ENCODE results near the gene TP53TG5.
A peak's percentile ranks its signal among the peaks of the same experiment; 100 is the strongest.

The TP53TG5 gene

GRCh38 chr20:45405571-45406259 lies 27.6 kb upstream of the TP53TG5 start:
- no peak for DNase-seq (ENCODE audit: low read depth in 2 of 2)

- DNase-seq (ENCODE audit: low read depth in 2 of 2): no peak
These were observed 26.3 kb upstream of the TP53TG5 start for GRCh38 chr20:45404438-45404837.

- no peak for DNase-seq (ENCODE audit: low read depth in 2 of 2)
These were observed 24.8 kb upstream of the TP53TG5 start for GRCh38 chr20:45402946-45403345.

- no peak for DNase-seq (ENCODE audit: low read depth in 2 of 2)
These were observed 22.4 kb upstream of the TP53TG5 start for GRCh38 chr20:45400346-45401031.

- DNase-seq (ENCODE audit: low read depth in 2 of 2): no peak
These were observed 20.9 kb upstream of the TP53TG5 start for GRCh38 chr20:45399018-45399417.

GRCh38 chr20:45395114-45395415 lies 16.9 kb upstream of the TP53TG5 start:
- DNase-seq (ENCODE audit: low read depth in 2 of 2): no peak

GRCh38 chr20:45394221-45395113 lies 16.3 kb upstream of the TP53TG5 start:
- no peak for DNase-seq (ENCODE audit: low read depth in 2 of 2)

GRCh38 chr20:45392733-45393132 lies 14.6 kb upstream of the TP53TG5 start:
- DNase-seq (ENCODE audit: low read depth in 2 of 2): no peak

GRCh38 chr20:45391559-45391958 lies 13.4 kb upstream of the TP53TG5 start:
- no peak for DNase-seq (ENCODE audit: low read depth in 2 of 2)

GRCh38 chr20:45390931-45391330 lies 12.8 kb upstream of the TP53TG5 start:
- no peak for DNase-seq (ENCODE audit: low read depth in 2 of 2)

GRCh38 chr20:45387274-45387673 lies 9.1 kb upstream of the TP53TG5 start:
- no peak for DNase-seq (ENCODE audit: low read depth in 2 of 2)

- no peak for DNase-seq (ENCODE audit: low read depth in 2 of 2)
These were observed 856 bp downstream of the TP53TG5 start for GRCh38 chr20:45377269-45377668.

GRCh38 chr20:45374966-45375365 lies 3.2 kb downstream of the TP53TG5 start:
- no peak for DNase-seq (ENCODE audit: low read depth in 2 of 2)

- DNase-seq (ENCODE audit: low read depth in 2 of 2): no peak
These were observed 4.0 kb downstream of the TP53TG5 start for GRCh38 chr20:45374101-45374467.

- DNase-seq (ENCODE audit: low read depth in 2 of 2): peak; percentile 89 to 94
These were observed 4.6 kb downstream of the TP53TG5 start for GRCh38 chr20:45373353-45374100.

GRCh38 chr20:45372646-45373352 lies 5.3 kb downstream of the TP53TG5 start:
- no peak for DNase-seq (ENCODE audit: low read depth in 2 of 2)

GRCh38 chr20:45372241-45372640 lies 5.9 kb downstream of the TP53TG5 start:
- DNase-seq (ENCODE audit: low read depth in 2 of 2): no peak

- DNase-seq (ENCODE audit: low read depth in 2 of 2): no peak
These were observed 7.5 kb downstream of the TP53TG5 start for GRCh38 chr20:45370571-45371160.

GRCh38 chr20:45368221-45368980 lies 9.7 kb downstream of the TP53TG5 start:
- peak in 1 of 2 donors; percentile 19 for DNase-seq (ENCODE audit: low read depth in 2 of 2)

GRCh38 chr20:45367126-45367525 lies 11.0 kb downstream of the TP53TG5 start:
- no peak for DNase-seq (ENCODE audit: low read depth in 2 of 2)
